H1 (cell line): ENCODE measurements around the gene UFC1. TPM values are rescaled to one million over a fixed set of nuclear protein-coding genes. Genes with fewer than 3 reads are reported as not detected.

Experiments used
- CTCF ChIA-PET: fragments of 300-600 bp; sonication (Branson Sonifier 250); formaldehyde crosslinking; loops from one replicate; lab custom pipeline; 2021; ENCODE audit not compliant: partially characterized antibody; lab: Charles Lee
- POLR2A ChIA-PET: fragments of 300-600 bp; sonication (Branson Sonifier 250); formaldehyde crosslinking; loops from one replicate; lab custom pipeline; 2021; ENCODE audit warnings: inconsistent platforms; ENCODE audit not compliant: partially characterized antibody; lab: Charles Lee
- DNase-seq, 2 experiments: peaks; one replicate each; pipeline versions ENCODE4 v3.0.0 to v3.0.0-alpha.2; 2010 to 2022; ENCODE audit warnings: low spot score in 2 of 2, low read depth in 1 of 2, mixed read lengths in 1 of 2
- FAIRE-seq: peaks from 2 replicates; lab custom pipeline; 2011; peaks lifted over from hg19 to GRCh38; lab: Jason Lieb, UNC
- H2AFZ ChIP-seq: 2 replicates; pipeline ENCODE4 v1.8.1; 2012; ENCODE audit warnings: low read length, inconsistent platforms
- H2AK5ac ChIP-seq: 2 replicates; pipeline ENCODE4 v1.6.1; 2013; ENCODE audit warnings: low read depth, low read length
- H2BK120ac ChIP-seq: replicated peaks from 2 replicates; pipeline ENCODE3; 2013; ENCODE audit warnings: low read depth, low read length, inconsistent platforms
- H2BK12ac ChIP-seq: 2 replicates; pipeline ENCODE4 v1.6.1; 2013; ENCODE audit warnings: low read depth, low read length
- H2BK15ac ChIP-seq: 2 replicates; pipeline ENCODE4 v1.6.1; 2013; ENCODE audit warnings: low read length
- H2BK20ac ChIP-seq: 2 replicates; pipeline ENCODE4 v1.6.1; 2013; ENCODE audit warnings: low read length
- H2BK5ac ChIP-seq: 2 replicates; pipeline ENCODE4 v1.6.1; 2013; ENCODE audit warnings: low read depth, low read length
- H3K14ac ChIP-seq: 2 replicates; pipeline ENCODE4 v1.6.1; 2013; ENCODE audit warnings: inconsistent platforms; ENCODE audit not compliant: insufficient read length
- H3K18ac ChIP-seq: 2 replicates; pipeline ENCODE4 v1.6.1; 2013; ENCODE audit warnings: low read length; ENCODE audit errors: extremely low read depth
- H3K23ac ChIP-seq: 2 replicates; pipeline ENCODE4 v1.6.1; 2013; ENCODE audit warnings: inconsistent platforms; ENCODE audit not compliant: insufficient read length
- H3K23me2 ChIP-seq: 2 replicates; pipeline ENCODE4 v1.6.1; 2013; ENCODE audit warnings: low read depth, low read length
- H3K27ac ChIP-seq: 2 replicates; pipeline ENCODE4 v1.6.1; 2011; ENCODE audit warnings: low read depth, low read length, inconsistent platforms
- H3K27me3 ChIP-seq, 4 experiments: replicated peaks in 1 of 4; 1 replicate in 1 of 4; 2 replicates in 3 of 4; pipeline versions ENCODE4 v1.6.1 to v1.8.1; 2011 to 2013; ENCODE audit warnings: low read length in 3 of 4, mild to moderate bottlenecking in 3 of 4, inconsistent platforms in 2 of 4, mixed read lengths in 2 of 4, moderate library complexity in 1 of 4; ENCODE audit not compliant: control insufficient read depth in 3 of 4, insufficient read depth in 3 of 4; ENCODE audit errors: extremely low read depth in 1 of 4
- H3K36me3 ChIP-seq, 4 experiments: 2 replicates each; pipeline versions ENCODE4 v1.6.1 to v1.8.1; 2011 to 2013; ENCODE audit warnings: mild to moderate bottlenecking in 4 of 4, low read length in 3 of 4, moderate library complexity in 2 of 4, control low read depth in 1 of 4, inconsistent platforms in 1 of 4; ENCODE audit not compliant: insufficient read depth in 4 of 4, control insufficient read depth in 2 of 4
- H3K4ac ChIP-seq: replicated peaks from 2 replicates; pipeline ENCODE3; 2013; ENCODE audit warnings: low read length, low read depth, mixed read lengths, inconsistent platforms; ENCODE audit not compliant: insufficient read length
- H3K4me1 ChIP-seq, 4 experiments: replicated peaks in 1 of 4; 1 replicate in 1 of 4; 2 replicates in 3 of 4; pipeline versions ENCODE4 v1.6.1 to v1.8.1; 2011 to 2013; ENCODE audit warnings: low read length in 3 of 4, inconsistent platforms in 2 of 4, mixed read lengths in 1 of 4; ENCODE audit not compliant: insufficient read depth in 4 of 4, control insufficient read depth in 3 of 4
- H3K4me2 ChIP-seq, 2 experiments: 2 replicates each; pipeline versions ENCODE4 v1.6.1 to v1.8.1; 2011 to 2013; ENCODE audit warnings: low read depth in 2 of 2, low read length in 2 of 2, control low read depth in 1 of 2, inconsistent platforms in 1 of 2, mild to moderate bottlenecking in 1 of 2; ENCODE audit not compliant: insufficient read depth in 1 of 2
- H3K4me3 ChIP-seq, 4 experiments: fragments of 200-600, 300-600 bp in 1 of 4; sonication (generic), shearing (Covaris generic), sonication (Bioruptor Twin) in 1 of 4; 2 replicates each; pipeline versions ENCODE4 v1.5.1 to v1.8.1; 2011 to 2016; ENCODE audit warnings: low read length in 4 of 4, low read depth in 3 of 4, control low read depth in 2 of 4, inconsistent platforms in 2 of 4, mild to moderate bottlenecking in 2 of 4, mixed read lengths in 1 of 4, moderate library complexity in 1 of 4; ENCODE audit not compliant: insufficient read depth in 2 of 4; ENCODE audit errors: extremely low read depth in 1 of 4
- H3K56ac ChIP-seq: replicated peaks from 2 replicates; pipeline ENCODE3; 2013; ENCODE audit warnings: low read depth, mild to moderate bottlenecking, mixed read lengths, low read length, inconsistent platforms; ENCODE audit not compliant: insufficient read length
- H3K79me1 ChIP-seq: 2 replicates; pipeline ENCODE4 v1.6.1; 2013; ENCODE audit warnings: low read depth, low read length, control low read depth
- H3K79me2 ChIP-seq, 2 experiments: 2 replicates each; pipeline versions ENCODE4 v1.6.1 to v1.8.1; 2012 to 2013; ENCODE audit warnings: low read length in 2 of 2, mild to moderate bottlenecking in 2 of 2, inconsistent platforms in 1 of 2; ENCODE audit not compliant: insufficient read depth in 2 of 2, control insufficient read depth in 1 of 2
- H3K9ac ChIP-seq, 4 experiments: replicated peaks in 1 of 4; 1 replicate in 1 of 4; 2 replicates in 3 of 4; pipeline versions ENCODE4 v1.6.1 to v1.8.1; 2011 to 2013; ENCODE audit warnings: low read depth in 3 of 4, low read length in 3 of 4, control low read depth in 2 of 4, mild to moderate bottlenecking in 2 of 4, moderate library complexity in 2 of 4, inconsistent platforms in 1 of 4; ENCODE audit errors: extremely low read depth in 1 of 4
- H3K9me3 ChIP-seq, 2 experiments: 2 replicates each; pipeline versions ENCODE4 v1.6.1 to v1.8.1; 2012 to 2013; ENCODE audit warnings: mild to moderate bottlenecking in 2 of 2, moderate library complexity in 2 of 2, control low read depth in 1 of 2, inconsistent platforms in 1 of 2, low read depth in 1 of 2, low read length in 1 of 2, mixed read lengths in 1 of 2; ENCODE audit not compliant: insufficient read depth in 2 of 2
- H4K20me1 ChIP-seq, 2 experiments: replicated peaks in 1 of 2; 2 replicates each; pipeline versions ENCODE3 to v1.8.1; 2011 to 2013; ENCODE audit warnings: inconsistent platforms in 2 of 2, low read length in 2 of 2, mild to moderate bottlenecking in 1 of 2; ENCODE audit not compliant: insufficient read depth in 2 of 2, control insufficient read depth in 1 of 2
- H4K5ac ChIP-seq: 2 replicates; pipeline ENCODE4 v1.6.1; 2013; ENCODE audit warnings: low read length, low read depth, mixed read lengths, inconsistent platforms; ENCODE audit not compliant: insufficient read length
- H4K8ac ChIP-seq: 2 replicates; pipeline ENCODE4 v1.8.0; 2013; ENCODE audit warnings: mild to moderate bottlenecking, moderate library complexity, low read length, inconsistent platforms; ENCODE audit not compliant: insufficient read depth; ENCODE audit errors: extremely low read depth
- H4K91ac ChIP-seq: replicated peaks from 2 replicates; pipeline ENCODE3; 2013; ENCODE audit warnings: low read length, mixed read lengths, inconsistent platforms; ENCODE audit not compliant: insufficient read length
- CBX5 ChIP-seq: fragments of 300-800, 300-1000 bp; sonication (generic); IDR thresholded peaks from 2 replicates; pipeline ENCODE4 v1.7.1; 2016; ENCODE audit warnings: antibody characterized with exemption, low read length, low read depth
- EGR1 ChIP-seq: IDR thresholded peaks from 2 replicates; pipeline ENCODE4 v1.6.1; 2011; ENCODE audit warnings: low read depth, low read length, borderline replicate concordance
- KDM5A ChIP-seq: fragments of 200-600 bp; IDR thresholded peaks from 2 replicates; pipeline ENCODE4 v1.7.1; 2012; ENCODE audit warnings: mild to moderate bottlenecking, low read length, inconsistent platforms, mixed read lengths
- POLR2AphosphoS5 ChIP-seq: IDR thresholded peaks from 2 replicates; pipeline ENCODE4 v1.6.1; 2011; ENCODE audit warnings: low read depth, low read length
- WGBS, 2 experiments: shearing (Covaris generic) in 1 of 2; methylation state at CpG; one replicate each; pipeline versions ENCODE4 v1.1.6 to v1.1.7; 2013 to 2015; ENCODE audit warnings: low lambda C conversion rate in 2 of 2, mixed read lengths in 2 of 2, inconsistent platforms in 1 of 2, low coverage in 1 of 2, missing lambda C conversion rate in 1 of 2; ENCODE audit not compliant: insufficient replicate concordance in 2 of 2, insufficient coverage in 1 of 2, insufficient read length in 1 of 2; ENCODE audit errors: extremely low coverage in 1 of 2, missing lambda C conversion rate in 1 of 2; 5-methylcytosine and 5-hydroxymethylcytosine counted together
- polyA plus RNA-seq, 7 experiments: library from polyadenylated mRNA; depleted of rRNA in 3 of 7; stranded (reverse) in 5 of 7; unstranded in 2 of 7; fragments of >200 nt in 5 of 7; fragments of 200-250 nt in 2 of 7; gene quantifications; 1 replicate in 5 of 7; 2 replicates in 1 of 7; 4 replicates in 1 of 7; pipeline versions ENCODE4 v1.2.1 to v1.2.3, GENCODE V29; 2011 to 2013; ENCODE audit warnings: missing spikeins in 2 of 7, mixed read lengths in 2 of 7
- total RNA-seq: library from RNA; stranded (reverse); fragmentation: NEBNext Ultra II Directional; extraction: Animal tissue kit (Norgen Biotek cat#: 25700); gene quantifications from 2 replicates; pipeline ENCODE4 v1.2.1, GENCODE V29; 2021

The UFC1 gene
- total and polyA plus RNA-seq, 2 of the 8 experiments (the other 6 are each of a cell fraction or from before 2014, with no cell fraction given) = 67.8 to 102 TPM

GRCh38 chr1:161172349-161172748 lies 18.6 kb downstream of the UFC1 start:
- Histone ChIP-seq H3K27me3 (no peaks in the 10 kb centered on the region), H3K4ac (no peak overlapping the region), H3K23me2 (peaks cover 2% of the 10 kb centered on the region; the same call in 1 of the 2 replicates), H3K79me1 (peaks cover 4% of the 10 kb centered on the region), H3K18ac (no peak overlapping the region), H3K14ac (no peak overlapping the region), H2BK12ac (no peak overlapping the region), H2AFZ (no peak overlapping the region), H3K9ac (no peak overlapping the region), H2AK5ac (no peak overlapping the region), H3K4me3 (no peak overlapping the region), H2BK15ac (no peak overlapping the region), H2BK120ac (no peak overlapping the region), H2BK5ac (no peak overlapping the region), H4K20me1 (peaks cover 0 to 6% of the 10 kb centered on the region in 2 experiments), H3K27ac (no peak overlapping the region), H4K5ac (no peak overlapping the region), H3K36me3 (peaks cover 13 to 43% (median 35%) of the 10 kb centered on the region in 4 experiments), H4K91ac (no peak overlapping the region), H4K8ac (no peak overlapping the region), H3K9me3 (no peaks in the 10 kb centered on the region), H3K56ac (no peak overlapping the region), H3K4me2 (no peak overlapping the region), H3K79me2 (peaks cover 0 to 4% of the 10 kb centered on the region in 2 experiments; a peak in 1 of 4 replicates), H2BK20ac (no peak overlapping the region), H3K23ac (no peak overlapping the region), H3K4me1 (peaks cover 0 to 5% (median under 1%) of the 10 kb centered on the region in 4 experiments; a peak in 2 of 7 replicates)
- ChIA-PET CTCF (interaction anchor here (0.6 to 1.6 kb wide), 6 partner anchors 11 to 75 kb away, joined by 3 to 6 read pairs (median 4); partner anchors contain the start of gene ADAMTS4), POLR2A (no interaction called here)
- TF ChIP-seq CBX5 = no peak
- TF ChIP-seq KDM5A = no peak
- no peak for TF ChIP-seq EGR1
- no peak for TF ChIP-seq POLR2AphosphoS5
- 84% methylated on average over 1 of the region's 1 CpG; no CpG with 5 or more reads in 1 of the 2 experiments for WGBS, 2 experiments
- FAIRE-seq (no peak), DNase-seq (no peak)
